ENCODE measurements around the gene PPP1R9B.

The PPP1R9B gene

GRCh38 chr17:50187751-50188530 is 37.5 kb upstream of the PPP1R9B start:
- no peak for DNase-seq (ENCODE audit: low read depth in 2 of 3, low spot score in 1 of 3)

GRCh38 chr17:50187394-50187725 is 36.9 kb upstream of the PPP1R9B start:
- no peak for DNase-seq (ENCODE audit: low read depth in 2 of 3, low spot score in 1 of 3)

GRCh38 chr17:50186661-50187393 is 36.4 kb upstream of the PPP1R9B start:
- DNase-seq (ENCODE audit: low read depth in 2 of 3, low spot score in 1 of 3): no peak

- DNase-seq (ENCODE audit: low read depth in 2 of 3, low spot score in 1 of 3): no peak
These were observed 35.4 kb upstream of the PPP1R9B start for GRCh38 chr17:50185631-50186471.

- DNase-seq (ENCODE audit: low read depth in 2 of 3, low spot score in 1 of 3): no peak
These were observed 34.3 kb upstream of the PPP1R9B start for GRCh38 chr17:50184611-50185398.

GRCh38 chr17:50184064-50184463 is 33.6 kb upstream of the PPP1R9B start:
- DNase-seq (ENCODE audit: low read depth in 2 of 3, low spot score in 1 of 3): no peak

- DNase-seq (ENCODE audit: low read depth in 2 of 3, low spot score in 1 of 3): no peak
These were observed 33.0 kb upstream of the PPP1R9B start for GRCh38 chr17:50183421-50183994.

GRCh38 chr17:50182783-50183420 is 32.4 kb upstream of the PPP1R9B start:
- no peak for DNase-seq (ENCODE audit: low read depth in 2 of 3, low spot score in 1 of 3)

GRCh38 chr17:50181591-50182560 is 31.4 kb upstream of the PPP1R9B start:
- DNase-seq (ENCODE audit: low read depth in 2 of 3, low spot score in 1 of 3): no peak

- DNase-seq (ENCODE audit: low read depth in 2 of 3, low spot score in 1 of 3): no peak
These were observed 30.7 kb upstream of the PPP1R9B start for GRCh38 chr17:50181144-50181543.

GRCh38 chr17:50180620-50181019 is 30.1 kb upstream of the PPP1R9B start:
- no peak for DNase-seq (ENCODE audit: low read depth in 2 of 3, low spot score in 1 of 3)

- no peak for DNase-seq (ENCODE audit: low read depth in 2 of 3, low spot score in 1 of 3)
These were observed 29.6 kb upstream of the PPP1R9B start for GRCh38 chr17:50180111-50180510.

- DNase-seq (ENCODE audit: low read depth in 2 of 3, low spot score in 1 of 3): peak in 2 of 3 donors; percentile 34 to 38
These were observed 27.7 kb upstream of the PPP1R9B start for GRCh38 chr17:50177983-50178834.

- no peak for DNase-seq (ENCODE audit: low read depth in 2 of 3, low spot score in 1 of 3)
These were observed 27.0 kb upstream of the PPP1R9B start for GRCh38 chr17:50177476-50177875.

- DNase-seq (ENCODE audit: low read depth in 2 of 3, low spot score in 1 of 3): no peak
These were observed 26.3 kb upstream of the PPP1R9B start for GRCh38 chr17:50176559-50177357.

- DNase-seq (ENCODE audit: low read depth in 2 of 3, low spot score in 1 of 3): no peak
These were observed 24.7 kb upstream of the PPP1R9B start for GRCh38 chr17:50175035-50175807.

All from stimulated activated CD4-positive, alpha-beta T cell treated with anti-CD3 and anti-CD28 coated beads, Interleukin-12 subunit alpha, Interleukin-12 subunit beta, amount 100 ng/mL, for 48 hours (primary cell).